Kidney (tissue), 14 donors: Measurements from ENCODE around the gene DAB1. TPM values are rescaled to one million over a fixed set of nuclear protein-coding genes. Genes with fewer than 3 reads are reported as not detected.
A peak's percentile ranks its signal among the peaks of the same experiment; 100 is the strongest.
"Not testable (repeated sequence)": the region's sequence is repeated elsewhere in the genome, so short reads cannot be mapped to it uniquely, and the experiment has no call there.

Source experiments
- DNase-seq, 5 donors: peaks; one replicate each; pipeline ENCODE4 v3.0.0-alpha.2; 2013 to 2020
- FAIRE-seq: peaks from 2 replicates; lab custom pipeline; 2012; peaks lifted over from hg19 to GRCh38; lab: Jason Lieb, UNC
- H3K27ac ChIP-seq, 2 donors: one replicate each; pipeline ENCODE4 v1.7.0; 2013; ENCODE audit warnings: low read depth in 2 of 2, low read length in 2 of 2, inconsistent platforms in 1 of 2
- H3K27me3 ChIP-seq: one replicate; pipeline ENCODE4 v1.7.1; 2013; ENCODE audit warnings: low read length, inconsistent platforms; ENCODE audit not compliant: control insufficient read depth, insufficient read depth
- H3K36me3 ChIP-seq, 3 donors: one replicate each; pipeline versions ENCODE4 v1.7.0 to v1.7.1; 2013; ENCODE audit warnings: low read length in 3 of 3, control low read depth in 1 of 3, inconsistent platforms in 1 of 3; ENCODE audit not compliant: insufficient read depth in 3 of 3, control insufficient read depth in 2 of 3
- H3K4me1 ChIP-seq, 3 donors: one replicate each; pipeline versions ENCODE4 v1.7.0 to v1.7.1; 2013; ENCODE audit warnings: low read length in 3 of 3, inconsistent platforms in 1 of 3, low read depth in 1 of 3; ENCODE audit not compliant: control insufficient read depth in 2 of 3, insufficient read depth in 2 of 3
- H3K4me3 ChIP-seq, 3 donors: one replicate each; pipeline versions ENCODE4 v1.7.0 to v1.8.1; 2013; ENCODE audit warnings: low read length in 3 of 3, control low read depth in 1 of 3, inconsistent platforms in 1 of 3
- H3K9ac ChIP-seq, 3 donors: one replicate each; pipeline versions ENCODE4 v1.7.0 to v1.7.1; 2013; ENCODE audit warnings: low read length in 3 of 3, control low read depth in 1 of 3, inconsistent platforms in 1 of 3
- H3K9me3 ChIP-seq, 3 donors: one replicate each; pipeline versions ENCODE4 v1.7.0 to v1.7.1; 2013; ENCODE audit warnings: low read length in 3 of 3, control low read depth in 1 of 3, inconsistent platforms in 1 of 3; ENCODE audit not compliant: control insufficient read depth in 2 of 3, insufficient read depth in 1 of 3
- intact Hi-C: fragments of 100-400 bp; cut with DNase I; formaldehyde crosslinking; loops from one replicate; pipeline ENCODE4 v1.11.1; 2022
- polyA plus RNA-seq: library from polyadenylated mRNA; stranded (reverse); fragments of 350-450 nt; fragmentation: Illumina TruSeq; extraction: RNeasy Lipid Tissue Mini Kit (QIAGEN cat#74804); gene quantifications from one replicate; pipeline ENCODE4 v1.2.3, GENCODE V29; 2014; ENCODE audit warnings: low read depth, low replicate concordance; ENCODE audit not compliant: insufficient read depth
- total RNA-seq: library from RNA; stranded (reverse); fragmentation: NEBNext Ultra II Directional; extraction: Animal tissue kit (Norgen Biotek cat#: 25700); gene quantifications from one replicate; pipeline ENCODE4 v1.2.1, GENCODE V29; 2021
- TF ChIP-seq, protein P1 (sequence below): IDR thresholded peaks from 3 replicates; pipeline ENCODE4 v1.5.1; 2012; ENCODE audit warnings: mild to moderate bottlenecking, moderate library complexity, borderline replicate concordance; ENCODE audit not compliant: insufficient read depth; ENCODE audit errors: extremely low read depth
- donor health status: control.
- donor health status: control.
- donor health status: control.
- donor health status: control.
- donor health status: control.
- donor health status: DM: yes; HTN: yes; CAD: no.
- donor health status: Normal renal cell carcinoma (clear cell type).

The DAB1 gene
- total and polyA plus RNA-seq, 2 donors from 2014 or later, result 2.3 TPM; not detected in 1

DNA sequence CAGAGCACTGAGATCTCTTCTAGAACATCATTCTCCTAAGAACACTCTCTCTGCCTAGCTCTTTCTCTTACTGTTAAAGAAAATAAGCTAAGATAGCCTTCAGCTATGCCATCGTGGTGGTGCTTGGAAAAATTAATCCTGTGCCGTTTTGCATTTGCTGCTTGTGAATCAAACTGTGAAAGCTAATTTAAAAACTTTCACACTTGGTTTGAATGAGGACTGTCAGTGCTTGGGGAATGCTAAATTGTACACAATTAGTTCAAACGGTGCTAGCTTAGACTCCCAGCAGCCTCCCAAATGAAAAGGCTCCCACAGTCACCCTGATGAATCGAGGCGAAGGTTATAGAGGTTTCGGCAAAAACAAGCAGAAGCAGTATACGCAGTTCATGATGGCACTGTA lies 79.6 kb downstream of the DAB1 start:
- FAIRE-seq (no peak), DNase-seq (no peak)
- Histone ChIP-seq H3K9ac (no peak overlapping the region), H3K27me3 (no peaks in the 10 kb centered on the region), H3K4me1 (no peaks in the 10 kb centered on the region), H3K36me3 (no peaks in the 10 kb centered on the region), H3K27ac (no peak overlapping the region), H3K4me3 (no peak overlapping the region), H3K9me3 (no peaks in the 10 kb centered on the region)
- TF ChIP-seq, protein P1, sequence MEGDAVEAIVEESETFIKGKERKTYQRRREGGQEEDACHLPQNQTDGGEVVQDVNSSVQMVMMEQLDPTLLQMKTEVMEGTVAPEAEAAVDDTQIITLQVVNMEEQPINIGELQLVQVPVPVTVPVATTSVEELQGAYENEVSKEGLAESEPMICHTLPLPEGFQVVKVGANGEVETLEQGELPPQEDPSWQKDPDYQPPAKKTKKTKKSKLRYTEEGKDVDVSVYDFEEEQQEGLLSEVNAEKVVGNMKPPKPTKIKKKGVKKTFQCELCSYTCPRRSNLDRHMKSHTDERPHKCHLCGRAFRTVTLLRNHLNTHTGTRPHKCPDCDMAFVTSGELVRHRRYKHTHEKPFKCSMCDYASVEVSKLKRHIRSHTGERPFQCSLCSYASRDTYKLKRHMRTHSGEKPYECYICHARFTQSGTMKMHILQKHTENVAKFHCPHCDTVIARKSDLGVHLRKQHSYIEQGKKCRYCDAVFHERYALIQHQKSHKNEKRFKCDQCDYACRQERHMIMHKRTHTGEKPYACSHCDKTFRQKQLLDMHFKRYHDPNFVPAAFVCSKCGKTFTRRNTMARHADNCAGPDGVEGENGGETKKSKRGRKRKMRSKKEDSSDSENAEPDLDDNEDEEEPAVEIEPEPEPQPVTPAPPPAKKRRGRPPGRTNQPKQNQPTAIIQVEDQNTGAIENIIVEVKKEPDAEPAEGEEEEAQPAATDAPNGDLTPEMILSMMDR, result no peak
- intact Hi-C loops, result no loop called here

DNA sequence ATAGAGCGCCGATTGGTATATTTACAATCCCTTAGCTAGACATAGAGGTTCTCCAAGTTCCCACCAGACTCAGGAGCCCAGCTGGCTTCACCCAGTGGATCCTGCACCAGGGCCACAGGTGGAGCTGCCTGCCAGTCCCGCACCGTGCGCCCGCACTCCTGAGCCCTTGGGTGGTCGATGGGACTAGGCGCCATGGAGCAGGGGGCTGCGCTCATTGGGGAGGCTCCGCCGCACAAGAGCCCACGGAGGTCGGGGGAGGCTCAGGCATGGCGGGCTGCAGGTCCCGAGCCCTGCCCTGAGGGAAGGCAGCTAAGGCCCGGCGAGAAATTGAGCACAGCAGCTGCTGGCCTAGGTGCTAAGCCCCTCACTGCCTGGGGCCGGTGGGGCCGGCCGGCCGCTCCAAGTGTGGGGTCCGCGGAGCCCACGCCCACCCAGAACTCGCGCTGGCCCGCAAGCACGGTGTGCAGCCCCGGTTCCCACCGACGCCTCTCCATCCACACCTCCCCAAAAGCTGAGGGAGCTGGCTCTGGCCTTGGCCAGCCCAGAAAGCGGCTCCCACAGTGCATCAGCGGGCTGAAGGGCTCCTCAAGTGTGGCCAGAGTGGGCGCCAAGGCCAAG lies 80.5 kb downstream of the DAB1 start:
- H3K27ac ChIP-seq, FAIRE-seq, H3K4me1 ChIP-seq, H3K27me3 ChIP-seq, H3K36me3 ChIP-seq, H3K9me3 ChIP-seq, H3K4me3 ChIP-seq, H3K9ac ChIP-seq, intact Hi-C loops: not testable (repeated sequence)
- peak in 1 of 5 donors; percentile 58 for DNase-seq

DNA sequence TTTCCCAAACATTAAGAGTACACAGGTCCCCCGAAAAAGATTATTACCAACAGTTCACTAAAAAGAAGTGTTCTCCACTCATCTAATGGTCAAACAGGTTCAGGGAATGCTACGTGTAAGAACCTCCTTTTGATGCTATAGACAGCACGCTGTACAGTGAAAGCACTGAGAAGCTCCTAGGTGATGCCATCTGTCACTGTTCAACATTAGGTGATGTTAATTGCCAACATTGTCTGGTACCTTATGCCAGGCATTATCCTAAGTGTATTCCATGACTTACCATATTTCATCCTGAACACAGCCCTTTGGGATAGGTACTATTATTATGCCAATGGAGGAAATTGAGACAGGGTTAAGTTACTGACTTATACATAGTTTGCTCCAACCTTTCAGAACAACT lies 82.1 kb downstream of the DAB1 start:
- no peak overlapping the region for H3K4me3 ChIP-seq
- intact Hi-C loops, result no loop called here
- no peaks in the 10 kb centered on the region for H3K27me3 ChIP-seq
- H3K9ac ChIP-seq, result no peak overlapping the region
- no peak overlapping the region for H3K27ac ChIP-seq
- FAIRE-seq, result no peak
- DNase-seq, result no peak
- H3K4me1 ChIP-seq, result no peaks in the 10 kb centered on the region
- TF ChIP-seq, protein P1, result no peak
- H3K9me3 ChIP-seq, result no peaks in the 10 kb centered on the region
- no peaks in the 10 kb centered on the region for H3K36me3 ChIP-seq

DNA sequence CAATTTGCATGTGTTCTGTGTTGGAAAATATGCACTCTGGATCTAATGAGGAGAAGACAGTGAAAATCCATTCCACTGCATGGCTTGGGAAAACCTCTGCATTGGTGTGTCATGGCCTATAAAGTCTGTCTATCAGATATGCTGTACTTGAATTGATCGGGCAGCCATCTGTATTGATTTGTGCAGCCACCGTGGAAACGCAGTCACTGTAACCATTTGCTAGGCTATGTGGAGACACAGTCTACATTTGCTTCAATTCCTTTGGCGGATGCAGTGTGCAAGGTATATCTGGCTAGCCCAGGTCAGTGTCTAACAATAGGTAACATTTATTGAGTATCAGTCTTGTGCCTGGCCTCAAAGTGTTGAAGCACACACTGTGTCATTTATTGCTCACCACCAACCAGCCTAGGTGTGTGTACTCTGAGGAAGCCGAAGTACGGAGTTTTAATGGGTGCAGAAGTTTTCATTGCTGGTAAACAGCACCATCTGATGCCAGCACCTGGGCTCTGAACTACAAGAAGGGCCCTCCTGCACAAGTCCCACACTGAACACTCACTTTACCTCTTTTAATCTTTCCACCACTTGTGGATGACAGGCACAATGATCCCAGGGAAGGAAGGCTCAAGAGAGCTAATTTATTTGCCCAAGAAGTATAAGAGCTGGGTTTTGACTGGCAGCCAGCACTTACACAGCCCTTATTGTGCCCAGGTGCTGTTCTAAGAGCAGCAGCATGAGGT lies 83.4 kb downstream of the DAB1 start:
- Histone ChIP-seq H3K9me3 (no peaks in the 10 kb centered on the region), H3K27ac (no peak overlapping the region), H3K4me3 (no peak overlapping the region), H3K4me1 (no peaks in the 10 kb centered on the region), H3K9ac (no peak overlapping the region), H3K27me3 (no peaks in the 10 kb centered on the region), H3K36me3 (no peaks in the 10 kb centered on the region)
- intact Hi-C loops, result no loop called here
- DNase-seq, result no peak
- FAIRE-seq, result no peak
- TF ChIP-seq, protein P1, result no peak
